Parathyroid adenoma (tissue), 2 donors: ENCODE data around the gene FLOT1.
"Not testable (repeated sequence)": the region's sequence is repeated elsewhere in the genome, so short reads cannot be mapped to it uniquely, and the experiment has no call there.

ENCODE experiments used
- H2AFZ ChIP-seq: fragments of 300-600 bp; sonication (generic); one replicate; pipeline ENCODE4 v1.7.0; 2017; ENCODE audit warnings: antibody characterized with exemption, mild to moderate bottlenecking
- H3K27ac ChIP-seq: fragments of 300-600 bp; sonication (generic); one replicate; pipeline ENCODE4 v1.7.0; 2017
- H3K27me3 ChIP-seq: fragments of 300-600 bp; sonication (generic); one replicate; pipeline ENCODE4 v1.7.0; 2017; ENCODE audit warnings: low read length; ENCODE audit not compliant: control insufficient read depth, insufficient read depth
- H3K36me3 ChIP-seq: fragments of 300-600 bp; sonication (generic); one replicate; pipeline ENCODE4 v1.7.0; 2017; ENCODE audit warnings: low read length; ENCODE audit not compliant: control insufficient read depth, insufficient read depth
- H3K4me1 ChIP-seq: fragments of 300-600 bp; sonication (generic); one replicate; pipeline ENCODE4 v1.7.0; 2017; ENCODE audit warnings: control low read depth
- H3K4me2 ChIP-seq: fragments of 300-600 bp; sonication (generic); one replicate; pipeline ENCODE4 v1.7.0; 2017; ENCODE audit warnings: low read length
- H3K4me3 ChIP-seq: fragments of 300-600 bp; sonication (generic); one replicate; pipeline ENCODE4 v1.7.0; 2017; ENCODE audit warnings: low read depth, low read length
- H3K79me2 ChIP-seq: fragments of 300-600 bp; sonication (generic); one replicate; pipeline ENCODE4 v1.7.0; 2017; ENCODE audit warnings: control low read depth
- H3K9ac ChIP-seq: fragments of 300-600 bp; sonication (generic); one replicate; pipeline ENCODE4 v1.7.0; 2017; ENCODE audit warnings: mild to moderate bottlenecking
- H3K9me3 ChIP-seq: fragments of 300-600 bp; sonication (generic); one replicate; pipeline ENCODE4 v1.7.0; 2017; ENCODE audit warnings: low read length; ENCODE audit not compliant: control insufficient read depth
- TF ChIP-seq, protein P1 (sequence below): fragments of 300-600 bp; sonication (generic); IDR thresholded peaks from one replicate; pipeline ENCODE4 v1.7.0; 2017; ENCODE audit warnings: antibody characterized with exemption, mild to moderate bottlenecking
- donor health status: primary hyperparathyroidism.

FLOT1 gene

DNA sequence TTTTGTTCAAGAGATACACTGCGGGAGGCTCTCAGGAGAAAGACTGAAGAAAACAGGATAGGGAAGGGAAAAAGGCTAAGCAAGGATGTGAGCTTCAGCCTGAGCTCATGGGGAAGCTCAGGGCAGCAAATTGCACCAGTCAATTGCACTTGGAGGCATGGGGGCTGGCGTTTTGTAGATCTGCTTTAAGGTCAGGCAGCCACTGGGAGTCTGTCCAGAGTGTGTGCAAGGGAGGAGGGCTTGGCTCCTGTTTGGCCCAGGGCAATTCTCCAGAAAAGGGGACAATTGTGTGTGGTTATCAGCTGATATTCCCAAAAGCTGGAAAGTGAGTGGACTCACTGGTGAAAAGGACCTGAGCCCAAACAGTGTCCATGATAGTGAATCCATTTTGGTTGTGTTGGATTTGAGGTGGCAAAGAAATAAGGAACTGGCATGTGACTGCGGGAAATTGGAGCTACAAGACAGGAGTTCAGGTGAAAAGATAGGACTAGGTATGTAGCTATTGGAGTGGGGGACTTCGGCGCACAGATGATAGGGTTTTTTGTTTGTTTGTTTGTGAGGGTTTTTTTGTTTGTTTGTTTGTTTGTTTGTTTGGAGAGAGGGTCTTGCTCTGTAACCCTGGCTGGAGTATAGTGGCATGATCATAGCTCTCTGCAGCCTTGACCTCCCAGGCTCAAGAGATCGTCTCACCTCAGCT is 24.1 kb upstream of the FLOT1 start:
- Histone ChIP-seq H3K27ac (no peak overlapping the region), H3K4me1 (peaks cover 14% of the 10 kb centered on the region), H3K9me3 (no peaks in the 10 kb centered on the region), H3K79me2 (no peaks in the 10 kb centered on the region), H3K4me2 (no peak overlapping the region), H3K9ac (no peak overlapping the region), H3K4me3 (no peak overlapping the region), H2AFZ (no peak overlapping the region), H3K36me3 (no peaks in the 10 kb centered on the region), H3K27me3 (no peaks in the 10 kb centered on the region)
- TF ChIP-seq, protein P1, sequence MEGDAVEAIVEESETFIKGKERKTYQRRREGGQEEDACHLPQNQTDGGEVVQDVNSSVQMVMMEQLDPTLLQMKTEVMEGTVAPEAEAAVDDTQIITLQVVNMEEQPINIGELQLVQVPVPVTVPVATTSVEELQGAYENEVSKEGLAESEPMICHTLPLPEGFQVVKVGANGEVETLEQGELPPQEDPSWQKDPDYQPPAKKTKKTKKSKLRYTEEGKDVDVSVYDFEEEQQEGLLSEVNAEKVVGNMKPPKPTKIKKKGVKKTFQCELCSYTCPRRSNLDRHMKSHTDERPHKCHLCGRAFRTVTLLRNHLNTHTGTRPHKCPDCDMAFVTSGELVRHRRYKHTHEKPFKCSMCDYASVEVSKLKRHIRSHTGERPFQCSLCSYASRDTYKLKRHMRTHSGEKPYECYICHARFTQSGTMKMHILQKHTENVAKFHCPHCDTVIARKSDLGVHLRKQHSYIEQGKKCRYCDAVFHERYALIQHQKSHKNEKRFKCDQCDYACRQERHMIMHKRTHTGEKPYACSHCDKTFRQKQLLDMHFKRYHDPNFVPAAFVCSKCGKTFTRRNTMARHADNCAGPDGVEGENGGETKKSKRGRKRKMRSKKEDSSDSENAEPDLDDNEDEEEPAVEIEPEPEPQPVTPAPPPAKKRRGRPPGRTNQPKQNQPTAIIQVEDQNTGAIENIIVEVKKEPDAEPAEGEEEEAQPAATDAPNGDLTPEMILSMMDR: no peak

DNA sequence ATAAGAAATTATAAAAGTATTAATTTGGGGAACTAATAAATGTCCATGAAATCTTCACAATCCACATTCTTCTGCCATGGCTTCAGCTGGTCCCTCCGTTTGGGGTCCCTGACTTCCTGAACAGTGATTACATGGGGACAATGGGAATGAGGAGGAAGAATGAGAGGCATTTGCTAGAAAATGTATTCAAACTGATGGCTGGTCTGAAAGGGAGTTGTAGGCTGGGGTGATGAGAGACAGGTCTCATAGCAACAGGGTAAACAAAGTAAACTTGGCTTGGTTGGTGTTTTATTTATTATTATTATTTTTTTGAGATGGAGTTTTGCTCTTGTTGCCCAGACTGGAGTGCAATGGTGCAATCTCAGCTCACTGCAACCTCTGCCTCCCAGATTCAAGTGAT is 23.0 kb upstream of the FLOT1 start:
- not testable (repeated sequence) for H3K9ac ChIP-seq, H3K4me3 ChIP-seq, H3K79me2 ChIP-seq, H3K9me3 ChIP-seq, H2AFZ ChIP-seq, H3K4me2 ChIP-seq, H3K27me3 ChIP-seq, H3K27ac ChIP-seq, H3K36me3 ChIP-seq
- peaks cover 14% of the 10 kb centered on the region for H3K4me1 ChIP-seq

GRCh38 chr6:30764490-30765043 is 22.1 kb upstream of the FLOT1 start:
- not testable (repeated sequence) for H3K4me1 ChIP-seq, H3K9ac ChIP-seq, H3K27ac ChIP-seq, H3K27me3 ChIP-seq, H3K9me3 ChIP-seq, H2AFZ ChIP-seq, H3K4me3 ChIP-seq, H3K36me3 ChIP-seq, H3K79me2 ChIP-seq, H3K4me2 ChIP-seq

DNA sequence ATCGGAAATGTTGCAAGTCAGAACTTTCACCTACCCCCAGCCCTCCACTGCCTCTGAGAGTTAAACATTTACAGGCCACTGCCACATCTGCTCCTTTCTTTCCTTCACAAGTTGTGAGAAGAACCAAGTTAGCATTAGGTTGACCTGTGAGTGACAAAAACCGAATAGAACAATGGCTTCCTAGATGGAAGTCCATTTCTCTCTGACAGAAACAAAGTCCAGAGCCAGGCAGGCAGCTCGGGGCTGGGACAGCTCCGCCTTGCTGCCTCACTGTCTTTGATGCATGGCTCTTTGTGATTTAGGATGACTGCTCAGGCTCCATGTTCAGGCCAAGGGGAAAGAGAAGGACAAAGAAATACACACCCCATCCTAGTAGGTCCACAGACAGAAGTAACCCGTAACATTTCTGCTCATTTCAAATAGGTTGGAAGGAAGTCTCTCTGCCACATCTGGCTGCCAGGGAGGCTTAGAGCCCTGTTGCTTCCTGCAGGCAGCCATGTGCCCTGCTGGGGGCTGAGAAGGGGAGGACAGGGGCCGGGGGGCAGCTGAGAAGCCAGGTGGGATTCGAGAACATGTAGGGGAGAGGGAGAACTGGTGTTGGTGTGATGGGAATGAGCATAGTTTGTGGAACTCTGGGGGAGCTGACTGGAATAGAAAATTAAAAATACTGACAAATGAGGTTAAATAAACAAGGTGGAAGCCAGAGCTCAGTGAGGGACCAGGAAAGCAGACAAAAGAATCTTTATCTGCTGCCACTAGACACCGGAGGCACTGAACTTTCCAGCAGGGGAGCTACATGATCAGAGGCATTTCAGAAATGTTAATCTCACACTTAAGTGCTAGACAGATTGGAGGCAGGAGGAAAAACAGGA is 21.4 kb upstream of the FLOT1 start:
- H3K9ac ChIP-seq: no peak overlapping the region
- H3K27ac ChIP-seq: no peak overlapping the region

DNA sequence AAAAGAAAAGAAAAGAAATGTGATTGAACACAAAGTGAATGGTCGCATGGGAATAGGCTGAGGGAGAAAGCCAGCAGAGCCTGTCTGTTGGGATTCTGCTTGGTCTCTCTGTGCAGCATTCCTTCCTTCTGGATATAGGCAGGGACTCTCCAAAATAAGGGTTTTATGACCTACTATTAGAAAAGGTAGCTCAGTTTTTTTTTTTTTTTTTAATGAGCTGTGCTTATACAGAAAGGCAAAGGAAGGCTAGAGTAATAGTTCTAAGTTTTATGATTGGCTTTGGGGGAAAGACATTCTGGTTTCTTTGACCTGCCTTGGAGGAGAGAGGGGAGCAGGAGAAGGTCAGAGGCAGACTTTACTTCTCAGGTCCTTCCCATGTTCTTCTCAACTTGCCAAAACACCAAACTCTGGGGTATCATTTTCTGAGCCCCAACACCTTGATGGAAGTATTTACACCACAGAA is 20.7 kb upstream of the FLOT1 start:
- no peaks in the 10 kb centered on the region for H3K4me1 ChIP-seq

More for the DNA sequence above, 21.4 kb upstream of the FLOT1 start:
- H3K27me3 ChIP-seq: no peaks in the 10 kb centered on the region
- H3K9me3 ChIP-seq: no peaks in the 10 kb centered on the region
- TF ChIP-seq, protein P1: no peak
- H3K4me3 ChIP-seq: no peak overlapping the region
- peak overlapping the region; percentile 14 for H2AFZ ChIP-seq
- H3K36me3 ChIP-seq: no peaks in the 10 kb centered on the region
- H3K79me2 ChIP-seq: no peaks in the 10 kb centered on the region
- H3K4me2 ChIP-seq: no peak overlapping the region
- H3K4me1 ChIP-seq: peaks cover under 1% of the 10 kb centered on the region

More for the DNA sequence above, 20.7 kb upstream of the FLOT1 start:
- H3K27ac ChIP-seq: no peak overlapping the region
- H3K9ac ChIP-seq: no peak overlapping the region
- H3K36me3 ChIP-seq: no peaks in the 10 kb centered on the region
- no peak overlapping the region for H3K4me2 ChIP-seq
- TF ChIP-seq, protein P1: no peak
- H3K9me3 ChIP-seq: no peaks in the 10 kb centered on the region
- H3K27me3 ChIP-seq: no peaks in the 10 kb centered on the region
- H2AFZ ChIP-seq: no peak overlapping the region
- H3K4me3 ChIP-seq: no peak overlapping the region
- no peaks in the 10 kb centered on the region for H3K79me2 ChIP-seq
